Right atrium auricular region (tissue), 2 donors: ENCODE measurements around the gene SHISA4. TPM values are rescaled to one million over a fixed set of nuclear protein-coding genes. Genes with fewer than 3 reads are reported as not detected.

ENCODE experiments used
- DNase-seq: peaks from one replicate; pipeline ENCODE4 v3.0.0-alpha.2; 2019; ENCODE audit warnings: low spot score
- H3K27ac ChIP-seq, 2 donors: fragments of 200-600 bp; sonication (generic); 1 replicate in 1 of 2; 2 replicates in 1 of 2; pipeline ENCODE4 v1.5.1; 2016 to 2019
- H3K27me3 ChIP-seq, 2 donors: fragments of 200-600 bp; sonication (generic); one replicate each; pipeline versions ENCODE4 v1.5.1 to v1.6.0; 2017 to 2019
- H3K36me3 ChIP-seq: fragments of 200-600 bp; sonication (generic); one replicate; pipeline ENCODE4 v1.5.1; 2016
- H3K4me1 ChIP-seq, 2 donors: fragments of 200-600 bp; sonication (generic); one replicate each; pipeline versions ENCODE4 v1.5.1 to v1.6.0; 2017 to 2019
- H3K4me3 ChIP-seq, 2 donors: fragments of 200-600 bp; sonication (generic); 1 replicate in 1 of 2; 2 replicates in 1 of 2; pipeline ENCODE4 v1.5.1; 2017 to 2019; ENCODE audit warnings: mild to moderate bottlenecking in 1 of 2, moderate library complexity in 1 of 2
- H3K9me3 ChIP-seq, 2 donors: fragments of 200-600 bp; sonication (generic); one replicate each; pipeline ENCODE4 v1.5.1; 2019
- total RNA-seq, 2 donors: library from RNA; depleted of rRNA; stranded (reverse); fragments of >200 nt; gene quantifications; one replicate each; pipeline ENCODE4 v1.1.0, GENCODE V29; 2016
- TF ChIP-seq, protein P1 (sequence below), 2 donors: fragments of 200-600 bp; sonication (generic); IDR thresholded peaks; one replicate each; pipeline ENCODE4 v1.5.1; 2019; ENCODE audit warnings: antibody characterized with exemption in 2 of 2

Gene SHISA4
- total RNA-seq, 2 donors from 2014 or later, result 74.2 to 176 TPM

DNA sequence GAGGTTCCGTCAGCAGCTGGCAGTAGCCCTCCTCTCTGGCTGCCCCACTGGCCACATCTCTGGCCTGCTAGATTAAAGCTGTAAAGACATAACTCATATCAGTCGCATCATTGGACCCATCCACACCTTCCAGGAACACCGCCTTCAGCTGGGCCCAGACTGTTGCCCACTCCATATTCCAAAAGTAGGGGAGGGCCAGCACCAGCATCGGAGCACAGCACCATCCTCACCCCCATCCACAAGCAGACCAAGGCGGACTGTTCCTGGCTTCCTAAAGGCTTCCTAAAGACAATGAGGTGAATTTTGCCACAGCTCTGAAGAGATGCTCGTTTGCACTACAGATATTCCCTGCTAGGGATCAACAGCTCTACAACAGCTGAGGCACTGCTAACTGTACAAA is 3.5 kb downstream of the SHISA4 start:
- H3K4me3 ChIP-seq, result no peak overlapping the region
- H3K9me3 ChIP-seq, result no peaks in the 10 kb centered on the region
- H3K27ac ChIP-seq, result no peak overlapping the region
- no peaks in the 10 kb centered on the region for H3K36me3 ChIP-seq
- H3K4me1 ChIP-seq, result peaks cover 0 to 52% of the 10 kb centered on the region in 2 donors
- DNase-seq, result no peak
- TF ChIP-seq, protein P1, sequence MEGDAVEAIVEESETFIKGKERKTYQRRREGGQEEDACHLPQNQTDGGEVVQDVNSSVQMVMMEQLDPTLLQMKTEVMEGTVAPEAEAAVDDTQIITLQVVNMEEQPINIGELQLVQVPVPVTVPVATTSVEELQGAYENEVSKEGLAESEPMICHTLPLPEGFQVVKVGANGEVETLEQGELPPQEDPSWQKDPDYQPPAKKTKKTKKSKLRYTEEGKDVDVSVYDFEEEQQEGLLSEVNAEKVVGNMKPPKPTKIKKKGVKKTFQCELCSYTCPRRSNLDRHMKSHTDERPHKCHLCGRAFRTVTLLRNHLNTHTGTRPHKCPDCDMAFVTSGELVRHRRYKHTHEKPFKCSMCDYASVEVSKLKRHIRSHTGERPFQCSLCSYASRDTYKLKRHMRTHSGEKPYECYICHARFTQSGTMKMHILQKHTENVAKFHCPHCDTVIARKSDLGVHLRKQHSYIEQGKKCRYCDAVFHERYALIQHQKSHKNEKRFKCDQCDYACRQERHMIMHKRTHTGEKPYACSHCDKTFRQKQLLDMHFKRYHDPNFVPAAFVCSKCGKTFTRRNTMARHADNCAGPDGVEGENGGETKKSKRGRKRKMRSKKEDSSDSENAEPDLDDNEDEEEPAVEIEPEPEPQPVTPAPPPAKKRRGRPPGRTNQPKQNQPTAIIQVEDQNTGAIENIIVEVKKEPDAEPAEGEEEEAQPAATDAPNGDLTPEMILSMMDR (IDR thresholded peaks at IDR 0.05), result no peak
- H3K27me3 ChIP-seq, result no peaks in the 10 kb centered on the region

DNA sequence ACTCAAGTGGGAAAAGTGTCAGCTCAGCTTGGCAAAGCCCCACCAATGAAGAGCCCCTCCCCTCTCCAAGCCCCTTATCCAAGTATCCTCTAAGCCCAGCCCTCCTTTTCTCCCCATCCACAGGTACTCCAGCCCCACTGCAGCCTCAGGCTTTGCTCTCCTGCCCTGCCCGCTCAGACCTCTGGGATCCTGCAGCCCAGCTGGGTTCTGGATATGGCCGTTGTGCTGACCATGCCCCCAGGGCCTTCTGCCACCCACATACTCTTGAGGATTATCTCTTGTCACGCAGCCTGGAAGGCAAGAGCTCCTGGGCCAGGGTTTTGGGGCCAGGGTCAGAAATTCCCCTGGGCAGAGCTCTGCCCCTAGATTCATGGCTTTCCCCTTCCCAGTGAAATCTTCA is 4.7 kb downstream of the SHISA4 start:
- no peak for DNase-seq
- H3K27me3 ChIP-seq, result no peaks in the 10 kb centered on the region
- peaks cover under 1% of the 10 kb centered on the region for H3K36me3 ChIP-seq
- H3K4me1 ChIP-seq, result peaks cover 0 to 43% of the 10 kb centered on the region in 2 donors
- H3K27ac ChIP-seq, result no peak overlapping the region
- TF ChIP-seq, protein P1 (IDR thresholded peaks at IDR 0.05), result no peak
- no peaks in the 10 kb centered on the region for H3K9me3 ChIP-seq
- H3K4me3 ChIP-seq, result no peak overlapping the region

DNA sequence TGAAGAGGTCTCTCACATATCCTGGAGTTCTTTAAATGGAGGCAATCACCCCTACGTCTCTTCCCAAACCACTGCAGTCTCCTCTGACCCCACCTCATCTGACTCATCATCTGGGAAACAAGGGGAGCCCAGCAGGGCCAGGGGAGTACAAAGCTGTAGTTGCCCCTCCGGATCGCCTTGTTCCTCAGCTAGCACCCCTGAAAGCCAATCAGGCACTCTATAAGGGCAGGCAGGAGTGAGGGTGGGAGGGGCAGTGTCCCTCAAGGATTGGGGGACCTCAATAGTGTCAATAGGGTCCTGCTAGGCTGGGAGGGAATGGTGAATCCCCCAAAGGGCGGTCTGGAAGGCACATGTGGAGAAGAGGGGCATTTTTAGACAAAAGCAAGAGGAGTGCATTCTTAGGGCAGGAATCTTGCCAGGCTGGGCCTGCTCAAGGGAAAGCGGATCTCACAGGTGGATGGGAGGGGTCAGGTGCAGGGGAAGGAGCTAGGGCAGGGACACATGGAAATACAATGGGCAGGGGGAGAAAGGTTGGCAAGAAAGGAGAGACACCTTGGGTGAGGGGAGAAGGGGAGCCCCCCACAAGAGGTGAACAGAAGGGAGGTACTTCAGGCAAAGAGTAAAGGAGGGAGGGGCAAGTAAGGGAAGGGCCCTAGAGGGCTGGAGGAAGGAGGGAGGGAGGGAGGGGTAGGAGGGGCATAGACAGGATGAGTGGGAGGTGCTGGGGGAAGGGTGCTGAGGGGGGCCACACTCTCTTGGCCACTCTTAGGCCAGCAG is 5.8 kb downstream of the SHISA4 start:
- Histone ChIP-seq H3K27me3 (no peaks in the 10 kb centered on the region), H3K27ac (peak overlapping the region in 1 of 2 donors; percentile 16), H3K36me3 (peaks cover 12% of the 10 kb centered on the region), H3K9me3 (no peaks in the 10 kb centered on the region), H3K4me3 (no peak overlapping the region), H3K4me1 (peaks cover 0 to 37% of the 10 kb centered on the region in 2 donors)
- TF ChIP-seq, protein P1 (IDR thresholded peaks at IDR 0.05), result no peak
- DNase-seq, result no peak

DNA sequence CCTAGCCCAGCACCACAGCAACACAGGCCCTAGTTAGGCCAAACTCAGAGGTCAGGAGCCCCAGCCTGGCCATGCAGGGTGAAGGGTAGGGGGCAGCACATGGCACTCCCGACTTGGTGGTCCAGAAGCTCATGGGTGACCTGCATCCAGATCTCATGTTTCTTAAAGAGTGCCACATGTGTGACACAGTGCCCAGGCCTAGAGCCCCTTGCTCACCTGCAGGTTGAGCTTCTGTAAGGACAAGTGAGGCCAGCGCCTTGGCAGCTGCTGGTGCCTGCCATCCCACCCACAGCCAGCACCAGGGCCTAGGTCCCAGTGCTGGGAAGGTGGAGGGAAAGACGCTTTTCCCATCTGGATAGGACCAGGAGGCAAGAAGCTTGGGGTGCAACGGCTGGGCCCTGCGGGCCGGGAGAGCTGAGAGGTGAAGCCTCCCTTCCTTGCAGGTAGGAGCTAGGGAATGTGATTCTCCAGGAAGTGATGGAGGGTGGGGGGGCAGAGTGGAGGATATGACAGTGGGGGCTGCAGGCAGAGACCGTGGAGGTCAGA is 6.5 kb downstream of the SHISA4 start:
- H3K9me3 ChIP-seq, result no peaks in the 10 kb centered on the region
- peaks cover 0 to 31% of the 10 kb centered on the region in 2 donors for H3K4me1 ChIP-seq
- TF ChIP-seq, protein P1 (IDR thresholded peaks at IDR 0.05), result no peak
- peaks cover 15% of the 10 kb centered on the region for H3K36me3 ChIP-seq
- DNase-seq, result no peak
- H3K4me3 ChIP-seq, result no peak overlapping the region
- H3K27ac ChIP-seq, result peak overlapping the region in 1 of 2 donors; percentile 19
- H3K27me3 ChIP-seq, result no peaks in the 10 kb centered on the region

DNA sequence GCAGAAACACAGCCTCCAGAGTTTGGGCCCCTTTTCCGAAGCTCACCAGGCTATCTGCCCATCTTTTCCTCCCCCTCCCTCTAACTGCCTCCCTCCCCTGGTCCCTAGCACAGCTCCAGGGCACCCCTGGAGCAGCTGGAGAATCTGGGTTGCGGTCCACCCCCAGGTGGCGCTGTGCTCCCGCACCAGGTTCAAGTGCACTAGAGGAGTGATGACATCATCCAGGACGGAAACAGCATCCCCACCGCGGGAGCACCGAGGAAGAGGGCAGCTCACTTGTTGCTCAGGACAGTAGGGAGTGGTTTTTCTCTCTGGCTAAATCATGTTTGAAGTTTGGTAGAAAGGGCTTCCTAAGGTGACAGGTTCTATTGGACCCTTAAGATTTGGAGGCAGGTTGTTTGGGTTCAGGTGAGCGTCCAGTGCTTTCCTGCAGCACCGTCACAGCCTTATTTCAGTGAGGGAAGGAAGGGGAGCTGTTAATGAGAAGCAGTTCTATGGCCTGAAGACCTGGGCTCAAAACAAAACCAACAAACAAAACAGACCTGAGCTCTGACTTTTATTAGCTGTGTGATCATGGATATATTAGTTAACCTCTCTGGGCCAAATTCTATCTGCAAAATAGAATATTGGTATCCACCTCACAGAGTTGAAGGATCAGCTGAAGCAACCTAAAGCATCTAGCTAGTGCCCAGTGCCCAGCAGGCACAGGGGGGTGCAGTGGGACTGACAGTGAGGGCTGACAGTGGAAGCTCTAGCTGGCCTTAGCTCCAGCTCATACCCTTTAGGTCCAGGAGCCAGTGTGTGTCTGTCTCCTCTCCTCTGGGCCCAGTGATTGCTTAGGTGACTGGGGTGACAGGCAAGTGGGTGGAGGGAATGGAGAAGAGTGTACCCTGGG is 7.5 kb downstream of the SHISA4 start:
- H3K27ac ChIP-seq, result peak overlapping the region; percentile 71 to 72
- H3K27me3 ChIP-seq, result no peaks in the 10 kb centered on the region
- no peak overlapping the region for H3K4me3 ChIP-seq
- H3K36me3 ChIP-seq, result peaks cover 15% of the 10 kb centered on the region
- TF ChIP-seq, protein P1 (IDR thresholded peaks at IDR 0.05), result peak; percentile 86 to 96
- DNase-seq, result peak; percentile 95
- no peaks in the 10 kb centered on the region for H3K9me3 ChIP-seq
- peaks cover 0 to 23% of the 10 kb centered on the region in 2 donors for H3K4me1 ChIP-seq
